ENCODE data around the gene ZNF385D. TPM values are rescaled to one million over a fixed set of nuclear protein-coding genes. Genes with fewer than 3 reads are reported as not detected.

Gene ZNF385D
- total and polyA plus RNA-seq, 2 experiments from 2014 or later = 2.7 to 12.3 TPM

DNA sequence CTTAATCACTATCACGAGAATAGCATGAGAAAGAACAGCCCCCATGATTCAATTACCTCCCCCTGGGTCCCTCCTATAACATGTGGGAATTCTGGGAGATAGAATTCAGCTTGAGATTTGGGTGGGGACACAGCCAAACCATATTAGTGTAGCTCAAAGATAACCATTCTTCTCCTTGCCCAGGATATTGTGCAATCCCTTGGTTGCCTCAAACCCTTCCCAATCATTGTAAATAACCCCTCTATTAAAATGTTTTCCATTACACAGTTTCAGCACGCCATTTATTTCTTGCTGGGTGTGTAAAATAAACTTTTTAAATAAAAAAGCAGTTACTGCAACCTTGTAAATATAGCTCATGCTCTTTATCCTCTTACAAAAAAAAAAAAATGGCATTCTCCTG is 47.7 kb downstream of the ZNF385D start (continued):
- TF ChIP-seq, protein P1, sequence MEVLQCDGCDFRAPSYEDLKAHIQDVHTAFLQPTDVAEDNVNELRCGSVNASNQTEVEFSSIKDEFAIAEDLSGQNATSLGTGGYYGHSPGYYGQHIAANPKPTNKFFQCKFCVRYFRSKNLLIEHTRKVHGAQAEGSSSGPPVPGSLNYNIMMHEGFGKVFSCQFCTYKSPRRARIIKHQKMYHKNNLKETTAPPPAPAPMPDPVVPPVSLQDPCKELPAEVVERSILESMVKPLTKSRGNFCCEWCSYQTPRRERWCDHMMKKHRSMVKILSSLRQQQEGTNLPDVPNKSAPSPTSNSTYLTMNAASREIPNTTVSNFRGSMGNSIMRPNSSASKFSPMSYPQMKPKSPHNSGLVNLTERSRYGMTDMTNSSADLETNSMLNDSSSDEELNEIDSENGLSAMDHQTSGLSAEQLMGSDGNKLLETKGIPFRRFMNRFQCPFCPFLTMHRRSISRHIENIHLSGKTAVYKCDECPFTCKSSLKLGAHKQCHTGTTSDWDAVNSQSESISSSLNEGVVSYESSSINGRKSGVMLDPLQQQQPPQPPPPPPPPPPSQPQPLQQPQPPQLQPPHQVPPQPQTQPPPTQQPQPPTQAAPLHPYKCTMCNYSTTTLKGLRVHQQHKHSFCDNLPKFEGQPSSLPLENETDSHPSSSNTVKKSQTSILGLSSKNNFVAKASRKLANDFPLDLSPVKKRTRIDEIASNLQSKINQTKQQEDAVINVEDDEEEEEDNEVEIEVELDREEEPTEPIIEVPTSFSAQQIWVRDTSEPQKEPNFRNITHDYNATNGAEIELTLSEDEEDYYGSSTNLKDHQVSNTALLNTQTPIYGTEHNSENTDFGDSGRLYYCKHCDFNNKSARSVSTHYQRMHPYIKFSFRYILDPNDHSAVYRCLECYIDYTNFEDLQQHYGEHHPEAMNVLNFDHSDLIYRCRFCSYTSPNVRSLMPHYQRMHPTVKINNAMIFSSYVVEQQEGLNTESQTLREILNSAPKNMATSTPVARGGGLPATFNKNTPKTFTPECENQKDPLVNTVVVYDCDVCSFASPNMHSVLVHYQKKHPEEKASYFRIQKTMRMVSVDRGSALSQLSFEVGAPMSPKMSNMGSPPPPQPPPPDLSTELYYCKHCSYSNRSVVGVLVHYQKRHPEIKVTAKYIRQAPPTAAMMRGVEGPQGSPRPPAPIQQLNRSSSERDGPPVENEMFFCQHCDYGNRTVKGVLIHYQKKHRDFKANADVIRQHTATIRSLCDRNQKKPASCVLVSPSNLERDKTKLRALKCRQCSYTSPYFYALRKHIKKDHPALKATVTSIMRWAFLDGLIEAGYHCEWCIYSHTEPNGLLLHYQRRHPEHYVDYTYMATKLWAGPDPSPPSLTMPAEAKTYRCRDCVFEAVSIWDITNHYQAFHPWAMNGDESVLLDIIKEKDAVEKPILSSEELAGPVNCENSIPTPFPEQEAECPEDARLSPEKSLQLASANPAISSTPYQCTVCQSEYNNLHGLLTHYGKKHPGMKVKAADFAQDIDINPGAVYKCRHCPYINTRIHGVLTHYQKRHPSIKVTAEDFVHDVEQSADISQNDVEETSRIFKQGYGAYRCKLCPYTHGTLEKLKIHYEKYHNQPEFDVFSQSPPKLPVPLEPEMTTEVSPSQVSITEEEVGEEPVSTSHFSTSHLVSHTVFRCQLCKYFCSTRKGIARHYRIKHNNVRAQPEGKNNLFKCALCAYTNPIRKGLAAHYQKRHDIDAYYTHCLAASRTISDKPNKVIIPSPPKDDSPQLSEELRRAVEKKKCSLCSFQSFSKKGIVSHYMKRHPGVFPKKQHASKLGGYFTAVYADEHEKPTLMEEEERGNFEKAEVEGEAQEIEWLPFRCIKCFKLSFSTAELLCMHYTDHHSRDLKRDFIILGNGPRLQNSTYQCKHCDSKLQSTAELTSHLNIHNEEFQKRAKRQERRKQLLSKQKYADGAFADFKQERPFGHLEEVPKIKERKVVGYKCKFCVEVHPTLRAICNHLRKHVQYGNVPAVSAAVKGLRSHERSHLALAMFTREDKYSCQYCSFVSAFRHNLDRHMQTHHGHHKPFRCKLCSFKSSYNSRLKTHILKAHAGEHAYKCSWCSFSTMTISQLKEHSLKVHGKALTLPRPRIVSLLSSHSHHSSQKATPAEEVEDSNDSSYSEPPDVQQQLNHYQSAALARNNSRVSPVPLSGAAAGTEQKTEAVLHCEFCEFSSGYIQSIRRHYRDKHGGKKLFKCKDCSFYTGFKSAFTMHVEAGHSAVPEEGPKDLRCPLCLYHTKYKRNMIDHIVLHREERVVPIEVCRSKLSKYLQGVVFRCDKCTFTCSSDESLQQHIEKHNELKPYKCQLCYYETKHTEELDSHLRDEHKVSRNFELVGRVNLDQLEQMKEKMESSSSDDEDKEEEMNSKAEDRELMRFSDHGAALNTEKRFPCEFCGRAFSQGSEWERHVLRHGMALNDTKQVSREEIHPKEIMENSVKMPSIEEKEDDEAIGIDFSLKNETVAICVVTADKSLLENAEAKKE (CRISPR knock-in tag; IDR thresholded peaks at IDR 0.05) = no peak
- TF ChIP-seq JUNB (IDR thresholded peaks at IDR 0.05; ENCODE audit: unreplicated experiment) (no peak), NANOG (IDR thresholded peaks at IDR 0.05; ENCODE audit: borderline replicate concordance) (no peak)

DNA sequence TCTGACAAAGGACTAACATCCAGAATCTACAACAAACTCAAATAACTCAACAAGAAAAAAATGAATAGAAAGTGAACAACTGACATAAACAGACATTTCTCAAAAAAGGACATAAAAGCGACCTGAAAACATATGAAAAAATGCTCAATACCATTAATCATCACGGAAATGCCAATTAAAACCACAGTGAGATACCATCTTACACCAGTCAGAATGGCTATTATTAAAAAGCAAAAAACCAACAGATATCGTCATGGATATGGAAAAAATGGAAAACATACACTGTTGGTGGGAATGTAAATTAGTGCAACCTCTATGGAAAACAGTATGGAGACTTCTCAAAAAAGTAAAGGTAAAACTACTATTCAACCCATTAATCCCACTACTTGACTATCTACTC is 53.3 kb downstream of the ZNF385D start:
- peaks cover 2% of the 10 kb centered on the region; the same call in 2 of the 3 replicates for H3K9me3 Mint-ChIP-seq
- Histone ChIP-seq H4K20me1 (replicated peaks; ENCODE audit: insufficient read depth) (no peaks in the 10 kb centered on the region), H3K27me3 (ENCODE audit: insufficient read depth) (no peaks in the 10 kb centered on the region), H3K4me3 (no peak overlapping the region), H3K4me2 (no peak overlapping the region), H3F3A (replicated peaks; ENCODE audit: low read depth) (no peaks in the 10 kb centered on the region), H3K79me2 (replicated peaks; ENCODE audit: insufficient read depth) (no peaks in the 10 kb centered on the region), H3K4me1 (ENCODE audit: insufficient read depth) (no peaks in the 10 kb centered on the region), H3K27ac (ENCODE audit: low read depth) (no peak overlapping the region), H3K9me2 (ENCODE audit: insufficient read depth) (no peaks in the 10 kb centered on the region), H3K36me3 (ENCODE audit: insufficient read depth) (no peaks in the 10 kb centered on the region), H2AFZ (no peak overlapping the region)
- peaks cover 10% of the 10 kb centered on the region for H3K36me3 Mint-ChIP-seq (ENCODE audit: low read depth)
- H3K4me1 Mint-ChIP-seq = peaks cover 5% of the 10 kb centered on the region
- no peak overlapping the region for H3K4me3 Mint-ChIP-seq
- no peak for DNase-seq (ENCODE audit: low spot score)
- no peak overlapping the region for H3K27ac Mint-ChIP-seq
- no peaks in the 10 kb centered on the region for H3K27me3 Mint-ChIP-seq (ENCODE audit: insufficient read depth, low read depth, poor library complexity)
- no peak for ATAC-seq
- TF ChIP-seq EZH2 (IDR thresholded peaks at IDR 0.05; ENCODE audit: low read depth, unreplicated experiment) = no peak
- TF ChIP-seq ZNF114 (CRISPR knock-in tag; IDR thresholded peaks at IDR 0.05) = no peak
- no peak for TF ChIP-seq STAT1 (IDR thresholded peaks at IDR 0.05; ENCODE audit: unreplicated experiment)
- TF ChIP-seq CREB1 (CRISPR knock-in tag; IDR thresholded peaks at IDR 0.05; ENCODE audit: low read depth) = no peak
- no peak for TF ChIP-seq NANOG (IDR thresholded peaks at IDR 0.05; ENCODE audit: borderline replicate concordance)
- TF ChIP-seq JUNB (IDR thresholded peaks at IDR 0.05; ENCODE audit: unreplicated experiment) = no peak
- TF ChIP-seq, protein P2, sequence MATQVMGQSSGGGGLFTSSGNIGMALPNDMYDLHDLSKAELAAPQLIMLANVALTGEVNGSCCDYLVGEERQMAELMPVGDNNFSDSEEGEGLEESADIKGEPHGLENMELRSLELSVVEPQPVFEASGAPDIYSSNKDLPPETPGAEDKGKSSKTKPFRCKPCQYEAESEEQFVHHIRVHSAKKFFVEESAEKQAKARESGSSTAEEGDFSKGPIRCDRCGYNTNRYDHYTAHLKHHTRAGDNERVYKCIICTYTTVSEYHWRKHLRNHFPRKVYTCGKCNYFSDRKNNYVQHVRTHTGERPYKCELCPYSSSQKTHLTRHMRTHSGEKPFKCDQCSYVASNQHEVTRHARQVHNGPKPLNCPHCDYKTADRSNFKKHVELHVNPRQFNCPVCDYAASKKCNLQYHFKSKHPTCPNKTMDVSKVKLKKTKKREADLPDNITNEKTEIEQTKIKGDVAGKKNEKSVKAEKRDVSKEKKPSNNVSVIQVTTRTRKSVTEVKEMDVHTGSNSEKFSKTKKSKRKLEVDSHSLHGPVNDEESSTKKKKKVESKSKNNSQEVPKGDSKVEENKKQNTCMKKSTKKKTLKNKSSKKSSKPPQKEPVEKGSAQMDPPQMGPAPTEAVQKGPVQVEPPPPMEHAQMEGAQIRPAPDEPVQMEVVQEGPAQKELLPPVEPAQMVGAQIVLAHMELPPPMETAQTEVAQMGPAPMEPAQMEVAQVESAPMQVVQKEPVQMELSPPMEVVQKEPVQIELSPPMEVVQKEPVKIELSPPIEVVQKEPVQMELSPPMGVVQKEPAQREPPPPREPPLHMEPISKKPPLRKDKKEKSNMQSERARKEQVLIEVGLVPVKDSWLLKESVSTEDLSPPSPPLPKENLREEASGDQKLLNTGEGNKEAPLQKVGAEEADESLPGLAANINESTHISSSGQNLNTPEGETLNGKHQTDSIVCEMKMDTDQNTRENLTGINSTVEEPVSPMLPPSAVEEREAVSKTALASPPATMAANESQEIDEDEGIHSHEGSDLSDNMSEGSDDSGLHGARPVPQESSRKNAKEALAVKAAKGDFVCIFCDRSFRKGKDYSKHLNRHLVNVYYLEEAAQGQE (IDR thresholded peaks at IDR 0.05; ENCODE audit: unreplicated experiment) = no peak

Data from GM23338 (cell line).